T-helper 9 cell (primary cell): Measurements from ENCODE around the gene GRIK2.

Source experiments
- DNase-seq: peaks from one replicate; pipeline ENCODE4 v3.0.0-alpha.2; 2020

The GRIK2 gene

GRCh38 chr6:101728388-101728787, 334.9 kb downstream of the GRIK2 start:
- DNase-seq = no peak

GRCh38 chr6:101728956-101729355, 335.4 kb downstream of the GRIK2 start:
- no peak for DNase-seq

- DNase-seq = no peak
Observed at GRCh38 chr6:101730954-101731353, 337.4 kb downstream of the GRIK2 start.

- no peak for DNase-seq
Observed at GRCh38 chr6:101733899-101734298, 340.4 kb downstream of the GRIK2 start.

- no peak for DNase-seq
Observed at GRCh38 chr6:101738481-101738880, 345.0 kb downstream of the GRIK2 start.

GRCh38 chr6:101740631-101741030, 347.1 kb downstream of the GRIK2 start:
- DNase-seq = no peak

- DNase-seq = no peak
Observed at GRCh38 chr6:101741474-101742171, 348.1 kb downstream of the GRIK2 start.

GRCh38 chr6:101747160-101747559, 353.7 kb downstream of the GRIK2 start:
- no peak for DNase-seq

GRCh38 chr6:101747716-101748115, 354.2 kb downstream of the GRIK2 start:
- DNase-seq = no peak

- no peak for DNase-seq
Observed at GRCh38 chr6:101755931-101756330, 362.4 kb downstream of the GRIK2 start.

GRCh38 chr6:101758368-101758767, 364.9 kb downstream of the GRIK2 start:
- no peak for DNase-seq

GRCh38 chr6:101760843-101761621, 367.5 kb downstream of the GRIK2 start:
- DNase-seq = no peak

GRCh38 chr6:101762851-101763250, 369.3 kb downstream of the GRIK2 start:
- DNase-seq = no peak

- DNase-seq = no peak
Observed at GRCh38 chr6:101765281-101765680, 371.8 kb downstream of the GRIK2 start.

- no peak for DNase-seq
Observed at GRCh38 chr6:101770116-101770515, 376.6 kb downstream of the GRIK2 start.

GRCh38 chr6:101776919-101777350, 383.4 kb downstream of the GRIK2 start:
- DNase-seq = no peak

- DNase-seq = no peak
Observed at GRCh38 chr6:101777646-101778045, 384.1 kb downstream of the GRIK2 start.

- no peak for DNase-seq
Observed at GRCh38 chr6:101779051-101779844, 385.7 kb downstream of the GRIK2 start.

- no peak for DNase-seq
Observed at GRCh38 chr6:101783287-101783686, 389.8 kb downstream of the GRIK2 start.

GRCh38 chr6:101784094-101784493, 390.6 kb downstream of the GRIK2 start:
- no peak for DNase-seq

- DNase-seq = no peak
Observed at GRCh38 chr6:101799531-101799930, 406.0 kb downstream of the GRIK2 start.

GRCh38 chr6:101800598-101800997, 407.1 kb downstream of the GRIK2 start:
- no peak for DNase-seq

- DNase-seq = no peak
Observed at GRCh38 chr6:101803136-101803535, 409.6 kb downstream of the GRIK2 start.
